HepG2 (cell line): ENCODE measurements around the gene HAS3. TPM values are rescaled to one million over a fixed set of nuclear protein-coding genes. Genes with fewer than 3 reads are reported as not detected.

Source experiments
- ADNP ChIP-seq: sonication (generic); formaldehyde crosslinking; IDR thresholded peaks from 2 replicates; pipeline ENCODE4 v1.4.0; 2020; ENCODE audit warnings: missing genetic modification reagents
- GPN1 ChIP-seq: sonication (generic); formaldehyde crosslinking; IDR thresholded peaks from 2 replicates; pipeline ENCODE4 v1.5.1; 2020; ENCODE audit warnings: missing genetic modification reagents, borderline replicate concordance
- HIC2 ChIP-seq: sonication (generic); formaldehyde crosslinking; IDR thresholded peaks from 2 replicates; pipeline ENCODE4 v1.9.0; 2022; ENCODE audit warnings: low read depth, missing genetic modification reagents
- HOXA5 ChIP-seq: sonication (generic); formaldehyde crosslinking; IDR thresholded peaks from 2 replicates; pipeline ENCODE4 v1.4.0; 2020; ENCODE audit warnings: missing genetic modification reagents
- MTERF4 ChIP-seq: sonication (generic); formaldehyde crosslinking; IDR thresholded peaks from 2 replicates; pipeline ENCODE4 v1.8.0; 2023; ENCODE audit warnings: mild to moderate bottlenecking, missing genetic modification reagents
- PRDM4 ChIP-seq: sonication (generic); formaldehyde crosslinking; IDR thresholded peaks from 2 replicates; pipeline ENCODE4 v1.9.0; 2021; ENCODE audit warnings: missing genetic modification reagents, borderline replicate concordance
- TAF1 ChIP-seq: sonication (generic); formaldehyde crosslinking; IDR thresholded peaks from 2 replicates; pipeline ENCODE4 v1.4.0; 2020; ENCODE audit warnings: missing genetic modification reagents
- UBTF ChIP-seq: sonication (generic); formaldehyde crosslinking; IDR thresholded peaks from 2 replicates; pipeline ENCODE4 v1.4.0; 2020; ENCODE audit warnings: mild to moderate bottlenecking, missing genetic modification reagents
- ZBTB3 ChIP-seq: sonication (generic); formaldehyde crosslinking; IDR thresholded peaks from 2 replicates; pipeline ENCODE4 v1.4.0; 2020; ENCODE audit warnings: low read depth, mild to moderate bottlenecking, moderate library complexity, missing genetic modification reagents, borderline replicate concordance
- ZBTB43 ChIP-seq: sonication (generic); formaldehyde crosslinking; conservative IDR thresholded peaks from 2 replicates; pipeline ENCODE4 v1.4.0; 2020; ENCODE audit warnings: missing genetic modification reagents
- ZNF276 ChIP-seq: sonication (generic); formaldehyde crosslinking; IDR thresholded peaks from 2 replicates; pipeline ENCODE4 v1.4.0; 2020; ENCODE audit warnings: mild to moderate bottlenecking, low read depth, missing genetic modification reagents
- ZNF501 ChIP-seq: sonication (generic); formaldehyde crosslinking; IDR thresholded peaks from 2 replicates; pipeline ENCODE4 v1.5.1; 2020; ENCODE audit warnings: mild to moderate bottlenecking, moderate library complexity, missing genetic modification reagents
- ZNF768 ChIP-seq: sonication (generic); formaldehyde crosslinking; IDR thresholded peaks from 2 replicates; pipeline ENCODE4 v1.4.0; 2020; ENCODE audit warnings: missing genetic modification reagents
- ZNF790 ChIP-seq: sonication (generic); formaldehyde crosslinking; IDR thresholded peaks from 2 replicates; pipeline ENCODE4 v1.8.0; 2022; ENCODE audit warnings: missing genetic modification reagents, mild to moderate bottlenecking, borderline replicate concordance
- ZSCAN5A ChIP-seq: sonication (generic); formaldehyde crosslinking; IDR thresholded peaks from 2 replicates; pipeline ENCODE4 v1.8.0; 2022; ENCODE audit warnings: mild to moderate bottlenecking, missing genetic modification reagents, borderline replicate concordance
- polyA plus RNA-seq, 8 experiments: library from polyadenylated mRNA; depleted of rRNA in 3 of 8; stranded (reverse) in 7 of 8; unstranded in 1 of 8; fragments of >200 nt; fragmentation: Illumina TruSeq in 4 of 8; extraction: Trizol in 4 of 8; gene quantifications; 2 replicates each; pipeline versions ENCODE4 v1.2.1 to v1.2.3, GENCODE V29; 2011 to 2016; ENCODE audit warnings: low read depth in 4 of 8, missing spikeins in 1 of 8, mixed read lengths in 1 of 8; ENCODE audit not compliant: insufficient read depth in 1 of 8
- total RNA-seq, 5 experiments: library from RNA; depleted of rRNA; stranded (reverse); fragments of >200 nt; fragmentation: Illumina TruSeq; extraction: Trizol; gene quantifications; 2 replicates each; pipeline ENCODE4 v1.2.3, GENCODE V29; 2016; ENCODE audit warnings: low read depth in 1 of 5

Gene HAS3
- total and polyA plus RNA-seq, 2 of the 13 experiments (the other 11 are each of a cell fraction or from before 2014, with no cell fraction given) = 0.04 to 0.30 TPM

GRCh38 chr16:69089091-69089910, 16.2 kb upstream of the HAS3 start (continued):
- TF ChIP-seq HIC2 (CRISPR knock-in tag) = peak; percentile 75
- TF ChIP-seq ZNF790 (CRISPR knock-in tag) = no peak
- TF ChIP-seq GPN1 = no peak
- TF ChIP-seq ZBTB3 (CRISPR knock-in tag) = no peak
- peak; percentile 39; the same call in 1 of the 2 replicates for TF ChIP-seq TAF1
- TF ChIP-seq PRDM4 (CRISPR knock-in tag) = no peak
- TF ChIP-seq ZNF501 (CRISPR knock-in tag) = peak; percentile 57
- peak; percentile 75; the same call in 1 of the 2 replicates for TF ChIP-seq ZNF768 (CRISPR knock-in tag)
- no peak for TF ChIP-seq ZSCAN5A (CRISPR knock-in tag)
- TF ChIP-seq ZNF276 (CRISPR knock-in tag) = no peak
- no peak for TF ChIP-seq ADNP
- TF ChIP-seq MTERF4 (CRISPR knock-in tag) = 0 out of 2 replicates have a peak, but pooled peaks have one; percentile 15
- TF ChIP-seq HOXA5 (CRISPR knock-in tag) = no peak
- peak; percentile 81 for TF ChIP-seq ZBTB43
- TF ChIP-seq UBTF (CRISPR knock-in tag) = peak; percentile 75
